Gastroesophageal sphincter (tissue), 3 donors: ENCODE measurements around the gene KLHL29.

Experiments
- POLR2A ChIP-seq, 2 donors: fragments of 450-650 bp; IDR thresholded peaks; one replicate each; pipeline ENCODE4 v1.6.1; 2017; ENCODE audit warnings: antibody characterized with exemption in 2 of 2, mild to moderate bottlenecking in 2 of 2, moderate library complexity in 1 of 2
- POLR2AphosphoS5 ChIP-seq: sonication (generic); formaldehyde crosslinking; IDR thresholded peaks from one replicate; pipeline ENCODE4 v1.6.1; 2017; ENCODE audit warnings: antibody characterized with exemption
- TF ChIP-seq, protein P1 (sequence below), 4 experiments: fragments of 200-600 bp in 2 of 4; fragments of 450-650 bp in 2 of 4; sonication (generic) in 1 of 4; IDR thresholded peaks; one replicate each; pipeline ENCODE4 v1.5.1; 2017 to 2019; ENCODE audit warnings: antibody characterized with exemption in 4 of 4, mild to moderate bottlenecking in 2 of 4, moderate library complexity in 2 of 4

DNA sequence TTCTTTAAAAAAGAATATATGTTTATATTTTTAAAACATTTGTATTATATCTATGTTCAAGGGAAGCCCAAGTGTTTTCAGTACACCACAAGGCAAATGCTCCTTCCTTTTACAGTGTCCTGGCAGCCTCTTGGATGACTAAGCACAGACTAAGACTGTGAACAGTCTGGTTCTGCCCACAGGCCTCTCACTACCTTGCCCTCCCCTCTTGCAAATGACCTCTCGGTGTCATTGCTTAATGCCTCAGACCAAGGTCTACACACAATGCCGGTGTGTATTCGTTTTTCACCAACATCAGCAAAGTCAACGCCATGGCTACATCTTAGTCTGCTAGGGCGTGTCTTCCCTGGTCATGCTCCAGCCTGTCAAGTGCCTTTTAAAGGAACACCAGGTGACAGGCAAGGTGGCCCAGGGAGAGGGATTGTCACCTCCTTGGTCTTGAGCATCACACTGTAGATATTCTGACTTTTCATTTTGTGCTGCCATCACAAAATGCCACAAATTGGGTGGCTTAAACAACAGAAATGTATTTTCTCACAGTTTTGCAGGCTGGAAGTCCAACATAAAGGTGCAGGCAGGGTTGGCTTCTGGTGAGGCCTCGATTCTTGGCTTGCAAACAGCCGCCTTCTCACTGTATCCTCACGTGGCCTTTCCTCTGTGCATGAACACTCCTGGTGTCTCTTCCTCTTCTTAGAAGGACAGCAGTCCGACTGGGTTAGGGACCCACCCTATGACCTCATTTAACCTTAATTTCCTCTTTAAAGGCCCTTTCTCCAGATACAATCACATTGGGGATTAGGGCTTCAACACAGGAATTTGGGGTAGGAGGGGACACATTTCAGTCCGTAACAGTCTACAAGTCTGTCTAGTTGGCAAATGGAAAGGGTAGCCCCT, 266.5 kb downstream of the KLHL29 start:
- TF ChIP-seq, protein P1, sequence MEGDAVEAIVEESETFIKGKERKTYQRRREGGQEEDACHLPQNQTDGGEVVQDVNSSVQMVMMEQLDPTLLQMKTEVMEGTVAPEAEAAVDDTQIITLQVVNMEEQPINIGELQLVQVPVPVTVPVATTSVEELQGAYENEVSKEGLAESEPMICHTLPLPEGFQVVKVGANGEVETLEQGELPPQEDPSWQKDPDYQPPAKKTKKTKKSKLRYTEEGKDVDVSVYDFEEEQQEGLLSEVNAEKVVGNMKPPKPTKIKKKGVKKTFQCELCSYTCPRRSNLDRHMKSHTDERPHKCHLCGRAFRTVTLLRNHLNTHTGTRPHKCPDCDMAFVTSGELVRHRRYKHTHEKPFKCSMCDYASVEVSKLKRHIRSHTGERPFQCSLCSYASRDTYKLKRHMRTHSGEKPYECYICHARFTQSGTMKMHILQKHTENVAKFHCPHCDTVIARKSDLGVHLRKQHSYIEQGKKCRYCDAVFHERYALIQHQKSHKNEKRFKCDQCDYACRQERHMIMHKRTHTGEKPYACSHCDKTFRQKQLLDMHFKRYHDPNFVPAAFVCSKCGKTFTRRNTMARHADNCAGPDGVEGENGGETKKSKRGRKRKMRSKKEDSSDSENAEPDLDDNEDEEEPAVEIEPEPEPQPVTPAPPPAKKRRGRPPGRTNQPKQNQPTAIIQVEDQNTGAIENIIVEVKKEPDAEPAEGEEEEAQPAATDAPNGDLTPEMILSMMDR (IDR thresholded peaks at IDR 0.05): no peak
- no peak for TF ChIP-seq POLR2A (IDR thresholded peaks at IDR 0.05)
- TF ChIP-seq POLR2AphosphoS5: no peak
